Stimulated activated CD4-positive, alpha-beta T cell treated with anti-CD3 and anti-CD28 coated beads, Interleukin-1b, Interleukin-23, amount 100 ng/mL, for 4 hours (primary cell): ENCODE data around the gene PRDM10.
"Not testable (repeated sequence)": the region's sequence is repeated elsewhere in the genome, so short reads cannot be mapped to it uniquely, and the experiment has no call there.

Source experiments
- DNase-seq, 2 donors: peaks; one replicate each; pipeline ENCODE4 v3.0.0-alpha.2; 2020; ENCODE audit warnings: low read depth in 2 of 2

PRDM10 gene

GRCh38 chr11:129894278-129895125, 108.1 kb downstream of the PRDM10 start:
- DNase-seq, result no peak

GRCh38 chr11:129888451-129888850, 114.2 kb downstream of the PRDM10 start:
- DNase-seq, result no peak

- DNase-seq, result no peak
Measured at GRCh38 chr11:129885381-129885780, 117.3 kb downstream of the PRDM10 start.

DNA sequence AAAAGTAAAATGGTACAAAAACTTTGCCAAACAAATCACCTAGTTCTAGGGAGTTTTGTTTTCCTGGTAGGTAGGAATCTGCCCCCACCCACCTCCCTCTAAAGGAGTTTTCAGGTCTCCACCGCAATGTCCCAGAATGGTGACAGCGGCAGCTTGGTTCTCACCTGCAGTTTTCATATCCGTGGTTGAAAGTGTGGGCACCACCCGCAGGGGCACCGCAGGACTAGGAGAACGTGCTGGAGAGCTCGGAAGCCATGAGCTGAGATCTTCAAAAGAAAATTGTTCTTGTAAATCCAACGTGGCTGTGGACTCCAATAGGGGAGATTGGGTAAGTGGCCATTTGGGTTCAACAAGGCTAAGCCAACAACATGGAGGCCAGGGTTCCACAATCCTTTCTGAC, 118.1 kb downstream of the PRDM10 start:
- DNase-seq, result no peak

GRCh38 chr11:129881570-129882170, 121.0 kb downstream of the PRDM10 start:
- DNase-seq, result peak in 1 of 2 donors; percentile 23

- no peak for DNase-seq
Measured at GRCh38 chr11:129880311-129880710, 122.3 kb downstream of the PRDM10 start.

- no peak for DNase-seq
Measured at GRCh38 chr11:129871914-129872313, 130.7 kb downstream of the PRDM10 start.

- DNase-seq, result not testable (repeated sequence)
Measured at GRCh38 chr11:129868626-129869025, 134.0 kb downstream of the PRDM10 start.

- DNase-seq, result no peak
Measured at GRCh38 chr11:129866311-129866710, 136.3 kb downstream of the PRDM10 start.

DNA sequence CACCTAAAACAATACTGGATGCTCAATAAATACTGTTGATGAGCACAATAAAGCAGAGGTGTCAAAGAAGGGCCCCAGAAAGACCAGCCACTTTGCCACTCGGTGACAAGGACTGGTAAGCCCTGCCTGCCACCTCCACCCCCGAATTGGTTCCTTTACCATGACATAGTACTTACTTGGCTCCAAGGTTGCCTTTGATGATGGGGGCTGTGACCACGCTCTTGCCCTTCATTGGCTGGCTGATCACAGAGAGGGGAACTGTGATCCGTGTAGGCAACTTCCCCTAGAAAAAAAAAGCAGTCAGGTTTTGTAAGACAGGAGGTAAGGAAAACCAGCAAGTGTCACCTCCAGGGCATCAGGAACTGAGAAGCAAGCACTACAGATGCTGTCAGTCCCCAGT, 136.9 kb downstream of the PRDM10 start:
- DNase-seq, result no peak

- DNase-seq, result no peak
Measured at GRCh38 chr11:129864811-129865210, 137.8 kb downstream of the PRDM10 start.

- no peak for DNase-seq
Measured at GRCh38 chr11:129861702-129862522, 140.7 kb downstream of the PRDM10 start.

- no peak for DNase-seq
Measured at GRCh38 chr11:129856036-129856435, 146.6 kb downstream of the PRDM10 start.

GRCh38 chr11:129855086-129855485, 147.5 kb downstream of the PRDM10 start:
- no peak for DNase-seq

- DNase-seq, result no peak
Measured at GRCh38 chr11:129854232-129854805, 148.3 kb downstream of the PRDM10 start.

DNA sequence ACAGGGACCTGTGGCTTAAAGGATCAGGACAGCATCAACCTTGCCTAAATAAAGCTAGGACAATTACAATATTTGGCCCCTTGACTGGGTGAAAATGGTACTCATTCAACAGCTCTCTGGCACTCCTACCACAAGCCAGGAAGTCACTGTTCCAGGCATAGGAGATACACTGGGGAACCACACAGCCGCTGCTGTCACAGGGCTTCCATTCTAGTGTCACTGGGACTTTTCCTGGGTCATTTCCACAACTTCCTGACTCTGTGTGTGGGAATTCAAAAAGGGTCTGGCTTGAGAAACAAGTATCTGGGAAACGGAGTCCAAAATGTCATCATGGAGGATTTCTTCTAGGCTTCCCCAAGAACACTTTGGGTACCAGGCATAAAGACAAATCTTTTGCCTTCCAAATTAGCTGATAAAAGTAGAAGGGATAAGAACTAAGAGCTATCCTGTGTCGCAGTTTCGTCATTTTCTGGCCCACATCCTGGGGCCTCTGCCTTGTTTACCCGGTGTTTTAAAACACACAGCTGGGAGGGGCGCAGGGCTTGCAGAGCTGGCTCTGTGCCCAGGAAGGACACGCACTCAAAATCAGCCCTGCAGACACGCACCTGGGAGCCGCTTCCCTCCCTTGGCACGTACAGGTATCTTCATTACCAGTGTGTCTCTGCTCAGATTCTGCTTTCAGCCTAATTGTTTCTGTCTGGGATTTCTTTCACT, 149.0 kb downstream of the PRDM10 start:
- peak; percentile 7 to 36 for DNase-seq

- no peak for DNase-seq
Measured at GRCh38 chr11:129852125-129852740, 150.4 kb downstream of the PRDM10 start.
